Mesendoderm (in vitro differentiated cells): ENCODE data around the gene PELI1.

Experiments
- DNase-seq: peaks from one replicate; pipeline ENCODE4 v3.0.0; 2013
- H2AK5ac ChIP-seq: 2 replicates; pipeline ENCODE4 v1.6.1; 2013; ENCODE audit warnings: low read length, inconsistent platforms
- H2BK120ac ChIP-seq: 2 replicates; pipeline ENCODE4 v1.6.1; 2013; ENCODE audit warnings: low read depth, mild to moderate bottlenecking, low read length, moderate library complexity, mixed read lengths
- H2BK15ac ChIP-seq: replicated peaks from 2 replicates; pipeline ENCODE4 v1.6.1; 2013; ENCODE audit warnings: low read depth, mild to moderate bottlenecking, moderate library complexity
- H2BK5ac ChIP-seq: 2 replicates; pipeline ENCODE4 v1.6.1; 2013; ENCODE audit warnings: low read length, inconsistent platforms
- H3K18ac ChIP-seq: 2 replicates; pipeline ENCODE4 v1.6.1; 2013; ENCODE audit warnings: mild to moderate bottlenecking, low read length, mixed read lengths
- H3K23ac ChIP-seq: one replicate; pipeline ENCODE4 v1.6.1; 2013; ENCODE audit warnings: low read length
- H3K27ac ChIP-seq: 2 replicates; pipeline ENCODE4 v1.5.1; 2013; ENCODE audit warnings: low read depth, mild to moderate bottlenecking, inconsistent platforms, low read length, moderate library complexity
- H3K27me3 ChIP-seq: 2 replicates; pipeline ENCODE4 v1.6.1; 2013; ENCODE audit warnings: low read length, control low read depth, mild to moderate bottlenecking, inconsistent platforms; ENCODE audit not compliant: insufficient read depth, poor library complexity
- H3K36me3 ChIP-seq: 2 replicates; pipeline ENCODE4 v1.6.1; 2013; ENCODE audit warnings: low read length, inconsistent platforms; ENCODE audit not compliant: control insufficient read depth, insufficient read depth
- H3K4ac ChIP-seq: one replicate; pipeline ENCODE4 v1.6.1; 2013; ENCODE audit warnings: low read depth, mild to moderate bottlenecking, low read length, moderate library complexity
- H3K4me1 ChIP-seq: 2 replicates; pipeline ENCODE4 v1.6.1; 2013; ENCODE audit warnings: low read depth, low read length, inconsistent platforms; ENCODE audit not compliant: control insufficient read depth
- H3K4me2 ChIP-seq: 2 replicates; pipeline ENCODE4 v1.6.1; 2013; ENCODE audit warnings: low read length
- H3K4me3 ChIP-seq: 2 replicates; pipeline ENCODE4 v1.5.1; 2013; ENCODE audit warnings: mild to moderate bottlenecking, low read length
- H3K56ac ChIP-seq: one replicate; pipeline ENCODE4 v1.6.1; 2013; ENCODE audit warnings: low read length
- H3K79me1 ChIP-seq: 2 replicates; pipeline ENCODE4 v1.6.1; 2013; ENCODE audit warnings: low read length, inconsistent platforms
- H3K79me2 ChIP-seq: 2 replicates; pipeline ENCODE4 v1.6.1; 2013; ENCODE audit warnings: mild to moderate bottlenecking, low read length; ENCODE audit not compliant: control insufficient read depth, insufficient read depth
- H3K9ac ChIP-seq: 2 replicates; pipeline ENCODE4 v1.6.1; 2013; ENCODE audit warnings: low read length, inconsistent platforms
- H4K5ac ChIP-seq: one replicate; pipeline ENCODE4 v1.6.1; 2013; ENCODE audit warnings: low read length
- H4K8ac ChIP-seq: one replicate; pipeline ENCODE4 v1.6.1; 2013; ENCODE audit warnings: low read depth, mild to moderate bottlenecking, control low read depth, low read length, moderate library complexity
- WGBS: extraction: QIAGEN DNeasy Blood & Tissue Kit; methylation state at CpG from one replicate; pipeline ENCODE4 v1.1.7; 2013; ENCODE audit warnings: low lambda C conversion rate, missing lambda C conversion rate; ENCODE audit not compliant: insufficient coverage; ENCODE audit errors: extremely low coverage; 5-methylcytosine and 5-hydroxymethylcytosine counted together

PELI1 gene

GRCh38 chr2:64112016-64112415 lies 32.2 kb downstream of the PELI1 start:
- Histone ChIP-seq H3K4me1 (peaks cover 7% of the 10 kb centered on the region), H3K4me3 (no peak overlapping the region), H4K8ac (no peak overlapping the region), H3K56ac (no peak overlapping the region), H3K4ac (no peak overlapping the region), H3K9ac (no peak overlapping the region), H2BK15ac (no peak overlapping the region), H3K27ac (no peak overlapping the region), H3K79me2 (peaks cover 57% of the 10 kb centered on the region), H3K23ac (no peak overlapping the region), H3K27me3 (no peaks in the 10 kb centered on the region), H2AK5ac (no peak overlapping the region), H3K18ac (no peak overlapping the region), H3K79me1 (peaks cover 6% of the 10 kb centered on the region), H4K5ac (no peak overlapping the region), H2BK120ac (no peak overlapping the region), H3K36me3 (peaks cover 2% of the 10 kb centered on the region), H3K4me2 (no peak overlapping the region), H2BK5ac (no peak overlapping the region)
- 100% methylated on average over 1 of the region's 4 CpGs for WGBS
- DNase-seq: no peak

GRCh38 chr2:64111426-64111825 lies 32.8 kb downstream of the PELI1 start:
- Histone ChIP-seq H3K56ac (no peak overlapping the region), H2BK5ac (no peak overlapping the region), H3K36me3 (peaks cover 2% of the 10 kb centered on the region), H3K4ac (no peak overlapping the region), H4K8ac (no peak overlapping the region), H4K5ac (no peak overlapping the region), H3K4me1 (peaks cover 7% of the 10 kb centered on the region), H3K9ac (no peak overlapping the region), H3K27ac (no peak overlapping the region), H2BK120ac (no peak overlapping the region), H3K79me2 (peaks cover 51% of the 10 kb centered on the region), H3K4me2 (no peak overlapping the region), H3K27me3 (no peaks in the 10 kb centered on the region), H2AK5ac (no peak overlapping the region), H3K4me3 (no peak overlapping the region), H2BK15ac (no peak overlapping the region), H3K23ac (no peak overlapping the region), H3K79me1 (peaks cover 6% of the 10 kb centered on the region), H3K18ac (no peak overlapping the region)
- 100% methylated on average over 1 of the region's 2 CpGs for WGBS
- no peak for DNase-seq

GRCh38 chr2:64108666-64109241 lies 35.5 kb downstream of the PELI1 start:
- Histone ChIP-seq H3K4me1 (no peaks in the 10 kb centered on the region), H2BK5ac (peak overlapping the region; percentile 44), H3K4me3 (no peak overlapping the region), H3K27ac (no peak overlapping the region), H3K9ac (no peak overlapping the region), H3K79me2 (peaks cover 32% of the 10 kb centered on the region), H3K27me3 (no peaks in the 10 kb centered on the region), H2BK15ac (no peak overlapping the region), H3K18ac (no peak overlapping the region), H4K5ac (no peak overlapping the region), H3K4ac (no peak overlapping the region), H4K8ac (no peak overlapping the region), H3K36me3 (peaks cover 4% of the 10 kb centered on the region), H2BK120ac (no peak overlapping the region), H3K79me1 (peaks cover 6% of the 10 kb centered on the region), H2AK5ac (no peak overlapping the region), H3K23ac (no peak overlapping the region), H3K4me2 (no peak overlapping the region), H3K56ac (no peak overlapping the region)
- no peak for DNase-seq
- WGBS: no CpG with 5 or more reads among the region's 3 CpGs

GRCh38 chr2:64106481-64106880 lies 37.7 kb downstream of the PELI1 start:
- H4K8ac ChIP-seq: no peak overlapping the region
- no peak overlapping the region for H3K4ac ChIP-seq
- H3K9ac ChIP-seq: no peak overlapping the region
- no peak overlapping the region for H3K27ac ChIP-seq
- peaks cover 23% of the 10 kb centered on the region for H3K79me2 ChIP-seq
- no peak overlapping the region for H3K4me3 ChIP-seq
- H3K79me1 ChIP-seq: peaks cover 9% of the 10 kb centered on the region
- no peak overlapping the region for H3K23ac ChIP-seq
- WGBS: 100% methylated on average over 2 of the region's 3 CpGs
- DNase-seq: no peak
- no peak overlapping the region for H3K4me2 ChIP-seq
- no peak overlapping the region for H4K5ac ChIP-seq
- peaks cover 4% of the 10 kb centered on the region for H3K36me3 ChIP-seq
- H3K4me1 ChIP-seq: no peaks in the 10 kb centered on the region
- no peak overlapping the region for H3K56ac ChIP-seq
- H2BK15ac ChIP-seq: no peak overlapping the region
- no peak overlapping the region for H2BK5ac ChIP-seq
- no peaks in the 10 kb centered on the region for H3K27me3 ChIP-seq
- no peak overlapping the region for H3K18ac ChIP-seq
- no peak overlapping the region for H2BK120ac ChIP-seq
- H2AK5ac ChIP-seq: no peak overlapping the region

- Histone ChIP-seq H3K27ac (no peak overlapping the region), H2BK120ac (no peak overlapping the region), H3K79me2 (peaks cover 19% of the 10 kb centered on the region), H3K56ac (no peak overlapping the region), H3K4me3 (no peak overlapping the region), H3K9ac (no peak overlapping the region), H3K4me2 (no peak overlapping the region), H2BK5ac (no peak overlapping the region), H3K4me1 (no peaks in the 10 kb centered on the region), H4K8ac (no peak overlapping the region), H3K79me1 (peaks cover 8% of the 10 kb centered on the region), H3K27me3 (no peaks in the 10 kb centered on the region), H4K5ac (no peak overlapping the region), H3K23ac (no peak overlapping the region), H2AK5ac (no peak overlapping the region), H3K18ac (no peak overlapping the region), H3K4ac (no peak overlapping the region), H3K36me3 (peaks cover 4% of the 10 kb centered on the region), H2BK15ac (no peak overlapping the region)
- DNase-seq: no peak
- WGBS: no CpG with 5 or more reads among the region's 5 CpGs
These were observed 38.4 kb downstream of the PELI1 start for GRCh38 chr2:64105670-64106461.
